Neural crest cell (in vitro differentiated cells): ENCODE measurements around the gene HEMK1. TPM values are rescaled to one million over a fixed set of nuclear protein-coding genes. Genes with fewer than 3 reads are reported as not detected.

Experiments used
- DNase-seq: peaks from one replicate; pipeline ENCODE4 v3.0.0; 2021; ENCODE audit warnings: low read depth, mixed read lengths, low spot score
- H3K27ac Mint-ChIP-seq: one replicate; pipeline ENCODE4 v1.8.0; 2021; ENCODE audit warnings: mild to moderate bottlenecking, mixed read lengths; ENCODE audit not compliant: unreplicated experiment
- H3K27me3 Mint-ChIP-seq: 2 replicates; pipeline ENCODE4 v1.8.0; 2021; ENCODE audit warnings: low read depth, mild to moderate bottlenecking, mixed read lengths
- H3K36me3 Mint-ChIP-seq: 2 replicates; pipeline ENCODE4 v1.8.0; 2021; ENCODE audit warnings: low read depth, mild to moderate bottlenecking, mixed read lengths
- H3K4me1 Mint-ChIP-seq: 2 replicates; pipeline ENCODE4 v1.8.0; 2021; ENCODE audit warnings: mixed read lengths
- H3K4me3 Mint-ChIP-seq: one replicate; pipeline ENCODE4 v1.8.0; 2021; ENCODE audit warnings: mild to moderate bottlenecking, mixed read lengths
- H3K9me3 Mint-ChIP-seq: 2 replicates; pipeline ENCODE4 v1.8.0; 2021; ENCODE audit warnings: mixed read lengths
- CTCF ChIP-seq: fragments of 200-600 bp; sonication (generic); conservative IDR thresholded peaks from 2 replicates; pipeline ENCODE4 v1.5.0; 2021; ENCODE audit warnings: antibody characterized with exemption, mild to moderate bottlenecking
- total RNA-seq: library from RNA; stranded (reverse); gene quantifications from 2 replicates; pipeline ENCODE4 v1.2.1, GENCODE V29; 2021

Gene HEMK1
- total RNA-seq, 1 donor from 2014 or later = 22.8 TPM

- Mint-ChIP-seq H3K27me3 (no peaks in the 10 kb centered on the region), H3K27ac (no peak overlapping the region), H3K4me3 (no peak overlapping the region), H3K4me1 (peaks cover 10% of the 10 kb centered on the region), H3K36me3 (no peaks in the 10 kb centered on the region), H3K9me3 (no peaks in the 10 kb centered on the region)
- no peak for TF ChIP-seq CTCF
- DNase-seq = no peak
Measured at GRCh38 chr3:50630394-50630793, 61.1 kb downstream of the HEMK1 start.

GRCh38 chr3:50630877-50631276 lies 61.6 kb downstream of the HEMK1 start:
- Mint-ChIP-seq H3K36me3 (no peaks in the 10 kb centered on the region), H3K27ac (no peak overlapping the region), H3K9me3 (no peaks in the 10 kb centered on the region), H3K4me3 (no peak overlapping the region), H3K27me3 (no peaks in the 10 kb centered on the region), H3K4me1 (peaks cover 7% of the 10 kb centered on the region)
- DNase-seq = no peak
- TF ChIP-seq CTCF = no peak

DNA sequence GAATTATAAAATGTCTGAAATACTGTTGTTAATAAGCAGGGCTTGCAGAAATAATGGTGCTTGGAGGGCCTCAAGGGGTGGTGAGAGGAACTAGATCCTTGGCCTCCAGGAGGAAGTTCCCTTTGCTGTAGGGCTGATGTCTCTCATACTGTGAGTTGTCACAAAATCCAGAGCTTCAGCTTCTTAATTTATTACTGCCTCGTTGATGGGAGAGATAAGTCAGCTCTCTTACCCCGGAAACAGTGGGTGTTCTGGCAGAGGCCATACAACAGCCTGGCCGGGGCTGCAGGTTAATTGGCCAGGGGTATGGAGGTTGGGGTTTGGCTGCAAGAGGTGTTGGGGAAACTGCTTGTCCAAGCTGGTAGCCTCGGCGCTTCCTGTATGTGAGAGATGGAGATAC lies 63.1 kb downstream of the HEMK1 start:
- H3K9me3 Mint-ChIP-seq = no peaks in the 10 kb centered on the region
- no peaks in the 10 kb centered on the region for H3K36me3 Mint-ChIP-seq
- H3K27ac Mint-ChIP-seq = peak overlapping the region; percentile 79
- TF ChIP-seq CTCF = no peak
- no peak for DNase-seq
- peaks cover 18% of the 10 kb centered on the region for H3K4me1 Mint-ChIP-seq
- no peaks in the 10 kb centered on the region for H3K27me3 Mint-ChIP-seq
- no peak overlapping the region for H3K4me3 Mint-ChIP-seq

- Mint-ChIP-seq H3K27ac (no peak overlapping the region), H3K27me3 (no peaks in the 10 kb centered on the region), H3K4me1 (peaks cover 12% of the 10 kb centered on the region), H3K4me3 (no peak overlapping the region), H3K9me3 (no peaks in the 10 kb centered on the region), H3K36me3 (no peaks in the 10 kb centered on the region)
- DNase-seq = no peak
- TF ChIP-seq CTCF = no peak
Measured at GRCh38 chr3:50633230-50633790, 64.0 kb downstream of the HEMK1 start.

GRCh38 chr3:50635066-50635465 lies 65.7 kb downstream of the HEMK1 start:
- Mint-ChIP-seq H3K4me3 (no peak overlapping the region), H3K27ac (no peak overlapping the region), H3K9me3 (no peaks in the 10 kb centered on the region), H3K27me3 (no peaks in the 10 kb centered on the region), H3K36me3 (no peaks in the 10 kb centered on the region), H3K4me1 (peaks cover 12% of the 10 kb centered on the region)
- TF ChIP-seq CTCF = no peak
- no peak for DNase-seq
